ENCODE results near the gene CCDC188.

The CCDC188 gene

DNA sequence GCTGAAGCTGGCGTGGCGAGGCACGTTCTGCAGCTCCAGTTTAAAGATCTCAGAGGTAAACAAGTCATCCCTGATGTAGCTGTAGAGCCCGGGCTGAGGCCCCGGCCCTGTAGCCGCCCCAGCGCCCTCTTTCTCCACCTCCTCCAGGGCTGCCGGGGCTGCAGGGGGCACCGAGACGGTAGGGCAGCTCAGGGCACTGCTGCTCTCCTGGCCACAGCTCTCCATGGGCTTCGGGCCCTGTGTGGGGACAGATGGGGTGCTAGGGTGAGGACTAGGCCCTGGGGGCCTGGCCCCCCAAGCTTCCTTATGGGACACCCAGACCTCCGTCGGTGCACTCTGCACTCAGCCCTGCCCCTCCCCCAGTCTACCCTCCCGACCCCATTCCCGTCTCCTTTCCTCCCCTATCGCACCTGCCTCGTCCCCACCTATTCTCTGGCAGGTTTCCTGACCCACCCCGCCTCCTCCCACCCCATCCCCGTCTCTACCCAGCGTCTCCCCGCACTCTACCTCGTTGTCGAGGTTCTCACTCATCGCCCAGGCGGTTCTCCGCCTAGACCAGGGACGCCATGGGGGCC lies 34.4 kb downstream of the CCDC188 start:
- DNase-seq, result no peak

GRCh38 chr22:20115691-20116375 lies 35.0 kb downstream of the CCDC188 start, which contains the start of gene RANBP1:
TSS of gene RANBP1 (plus strand) at chr22:20116104. CDS start at chr22:20116185, 81 bp downstream.
- no peak for DNase-seq

GRCh38 chr22:20114506-20115475 lies 36.1 kb downstream of the CCDC188 start:
- DNase-seq, result no peak

DNA sequence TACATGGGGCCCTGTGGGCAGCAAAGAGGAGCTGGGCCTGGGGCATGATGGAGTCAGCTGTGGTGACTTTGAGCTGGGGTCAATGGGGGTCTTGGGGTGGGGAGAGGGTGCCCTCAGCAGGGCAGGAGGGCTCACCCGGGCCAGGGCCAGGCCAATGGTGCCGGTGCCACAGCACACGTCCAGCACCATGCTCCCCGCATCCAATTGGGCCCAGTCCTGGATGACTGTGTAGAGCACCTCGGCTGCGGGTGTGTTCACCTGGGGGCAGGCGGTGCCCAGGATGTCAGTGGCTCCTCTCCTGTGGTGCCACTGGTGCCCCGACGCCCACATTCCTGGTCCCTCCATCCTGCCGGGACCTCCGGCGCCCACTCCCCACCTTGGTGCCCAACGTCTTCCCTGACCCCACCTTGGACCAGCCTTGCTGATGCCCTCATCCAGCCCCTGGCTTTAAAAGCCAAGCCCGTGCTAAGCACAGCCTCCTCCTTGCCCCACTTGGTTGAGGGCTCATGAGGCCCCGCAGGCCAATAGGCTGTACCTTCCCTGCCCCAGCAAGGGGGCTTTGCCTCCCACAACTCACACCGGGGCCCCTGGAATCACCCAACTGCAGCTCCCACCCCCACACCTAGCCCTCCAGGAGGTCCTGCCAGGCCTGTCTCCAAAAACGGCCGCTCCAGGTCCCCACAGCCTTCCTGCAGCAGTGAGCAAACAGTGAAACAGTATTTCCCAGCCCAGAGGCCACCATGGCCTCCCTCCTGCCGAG lies 37.1 kb downstream of the CCDC188 start:
- DNase-seq, result no peak

GRCh38 chr22:20112623-20113511 lies 38.0 kb downstream of the CCDC188 start:
- no peak for DNase-seq

DNA sequence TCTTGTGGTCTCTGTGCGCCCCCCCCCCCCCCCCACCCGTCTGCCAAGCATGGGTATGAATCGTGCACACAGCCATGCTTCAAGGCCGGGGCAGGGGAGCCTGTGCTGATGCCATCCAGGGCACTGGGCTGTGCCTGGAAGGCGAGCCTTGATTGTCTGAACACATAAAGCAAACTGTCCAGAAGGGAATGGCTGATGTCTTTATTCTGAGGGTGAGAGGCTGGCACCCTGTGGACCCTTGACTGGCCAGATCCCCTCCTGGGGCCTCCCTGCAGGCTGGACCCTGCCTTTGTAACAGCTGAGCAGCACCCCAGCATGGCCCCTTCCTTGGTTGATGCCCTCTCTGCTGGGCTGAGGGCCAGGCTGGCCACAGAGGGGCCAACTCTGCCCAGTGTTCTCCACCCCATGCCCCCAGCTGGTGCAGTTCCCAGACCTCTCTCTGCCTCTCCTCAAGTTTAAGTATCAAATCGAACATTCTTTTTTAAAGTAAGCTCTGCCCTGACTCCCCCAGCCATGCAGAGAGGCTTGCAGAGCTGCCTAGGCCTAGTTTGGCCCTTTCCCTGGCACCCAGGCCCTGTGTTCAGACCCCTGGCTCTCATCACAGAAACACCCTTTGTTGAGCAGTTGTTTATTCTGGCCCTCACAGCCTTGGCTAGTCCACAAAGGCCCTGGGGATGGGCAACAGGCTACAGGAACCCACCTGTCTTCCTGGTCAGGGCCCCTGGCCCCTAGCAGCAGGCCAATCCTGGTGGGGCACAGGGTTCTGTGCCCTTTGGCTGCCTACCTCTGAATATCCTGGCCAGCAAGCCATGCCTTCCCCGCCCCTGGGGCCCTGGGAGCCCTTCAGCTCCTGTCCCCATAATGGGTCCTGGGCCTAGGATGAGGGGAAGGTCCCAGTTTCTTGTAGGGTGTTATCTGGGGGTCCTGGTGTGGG lies 38.9 kb downstream of the CCDC188 start:
- no peak for DNase-seq

- DNase-seq, result peak; percentile 86
Measured at GRCh38 chr22:20111045-20111688, 39.7 kb downstream of the CCDC188 start.

DNA sequence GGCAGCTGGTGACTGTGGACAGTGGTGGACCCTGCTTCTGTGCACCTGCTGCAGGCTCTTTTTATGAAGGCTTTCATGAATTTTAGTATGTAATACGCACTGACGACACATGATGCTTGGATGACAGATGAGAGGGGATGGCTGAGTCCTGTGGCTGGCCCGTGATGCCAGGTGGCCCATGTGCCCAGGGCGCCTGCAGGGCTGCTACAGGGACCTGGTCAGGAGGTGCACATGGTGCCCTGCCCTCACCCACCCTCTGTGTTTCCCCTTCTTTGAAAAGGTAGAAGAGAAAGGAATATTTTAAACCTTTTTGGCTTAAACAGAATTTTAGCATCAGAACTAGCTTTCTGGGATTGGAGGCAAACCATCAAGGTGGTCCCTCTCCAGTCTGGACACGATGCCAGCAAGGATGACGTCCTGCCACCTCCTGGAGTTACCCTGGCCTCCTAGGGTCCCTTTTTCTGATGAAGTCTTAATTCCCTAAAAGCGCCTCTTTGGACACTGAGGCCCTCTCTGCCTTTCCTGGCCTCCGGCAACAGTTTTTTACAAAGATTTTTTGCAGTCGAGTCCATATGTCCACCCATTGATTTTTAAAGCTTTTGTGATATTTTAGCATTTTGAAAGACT lies 40.4 kb downstream of the CCDC188 start:
- no peak for DNase-seq

DNA sequence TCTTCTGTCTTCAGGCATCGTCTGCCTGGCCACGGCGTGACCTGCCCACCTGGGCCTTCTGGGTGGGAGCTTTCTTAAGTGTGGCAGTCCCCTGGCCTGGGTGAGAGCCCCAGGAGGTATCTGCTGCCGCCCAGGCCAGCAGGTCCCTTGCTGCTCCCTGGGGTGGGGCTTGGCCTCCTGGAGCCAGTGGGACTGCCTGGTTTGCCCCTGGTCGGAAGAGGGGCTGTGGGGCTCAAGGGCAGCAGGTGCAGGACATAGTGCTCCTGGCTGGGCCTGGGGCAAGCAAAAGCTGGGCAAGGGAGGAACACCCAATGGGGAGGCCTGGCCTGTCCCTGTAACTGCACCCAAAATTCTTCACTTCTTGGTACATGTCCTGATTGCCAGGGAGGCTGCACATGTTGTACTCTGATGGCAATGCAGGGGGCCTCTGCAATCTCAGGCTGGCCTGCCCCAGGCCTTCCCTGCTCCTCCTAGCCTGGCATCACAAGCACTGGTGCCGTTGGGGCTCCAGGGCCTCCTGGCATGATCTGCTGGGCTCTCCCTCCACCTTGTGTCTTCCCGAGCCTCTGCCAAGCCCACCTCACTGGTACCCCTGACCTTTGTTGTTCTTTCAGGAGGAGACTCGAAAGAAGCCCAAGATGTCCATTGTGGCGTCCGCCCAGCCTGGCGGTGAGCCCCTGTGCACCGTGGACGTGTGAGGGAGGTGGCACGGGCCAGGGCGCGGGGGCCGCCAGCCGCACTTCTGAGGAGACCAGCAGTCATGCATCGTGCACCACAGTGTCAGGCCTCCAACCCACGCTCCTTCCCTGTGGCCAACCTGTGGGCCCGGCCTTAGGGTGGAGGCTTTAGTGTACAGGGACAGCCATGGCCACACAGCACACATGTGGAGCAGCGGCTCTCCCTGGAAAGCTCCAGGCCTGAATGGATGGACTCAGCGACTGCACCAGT lies 41.2 kb downstream of the CCDC188 start:
- DNase-seq, result no peak

DNA sequence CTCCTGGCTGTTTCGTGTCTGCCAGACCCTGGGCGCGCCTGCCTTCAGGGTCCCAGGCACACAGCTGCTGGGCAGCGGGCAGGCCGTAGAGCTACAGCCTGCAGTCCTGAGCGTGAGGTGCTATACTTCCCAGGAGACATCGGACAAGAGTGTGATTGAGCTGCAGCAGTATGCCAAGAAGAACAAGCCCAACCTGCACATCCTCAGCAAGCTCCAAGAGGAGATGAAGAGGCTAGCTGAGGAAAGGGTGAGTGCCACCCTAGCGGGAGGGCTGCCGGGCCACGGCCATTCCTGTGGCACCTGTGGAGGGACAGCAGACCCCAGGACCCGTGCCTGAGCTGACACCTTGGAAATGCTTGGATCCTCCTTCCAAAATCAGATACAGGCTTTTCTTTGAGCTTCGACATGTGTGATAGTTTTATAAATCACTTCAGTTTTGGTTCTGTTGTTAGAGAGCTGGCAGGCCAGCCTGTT lies 42.1 kb downstream of the CCDC188 start:
- no peak for DNase-seq

DNA sequence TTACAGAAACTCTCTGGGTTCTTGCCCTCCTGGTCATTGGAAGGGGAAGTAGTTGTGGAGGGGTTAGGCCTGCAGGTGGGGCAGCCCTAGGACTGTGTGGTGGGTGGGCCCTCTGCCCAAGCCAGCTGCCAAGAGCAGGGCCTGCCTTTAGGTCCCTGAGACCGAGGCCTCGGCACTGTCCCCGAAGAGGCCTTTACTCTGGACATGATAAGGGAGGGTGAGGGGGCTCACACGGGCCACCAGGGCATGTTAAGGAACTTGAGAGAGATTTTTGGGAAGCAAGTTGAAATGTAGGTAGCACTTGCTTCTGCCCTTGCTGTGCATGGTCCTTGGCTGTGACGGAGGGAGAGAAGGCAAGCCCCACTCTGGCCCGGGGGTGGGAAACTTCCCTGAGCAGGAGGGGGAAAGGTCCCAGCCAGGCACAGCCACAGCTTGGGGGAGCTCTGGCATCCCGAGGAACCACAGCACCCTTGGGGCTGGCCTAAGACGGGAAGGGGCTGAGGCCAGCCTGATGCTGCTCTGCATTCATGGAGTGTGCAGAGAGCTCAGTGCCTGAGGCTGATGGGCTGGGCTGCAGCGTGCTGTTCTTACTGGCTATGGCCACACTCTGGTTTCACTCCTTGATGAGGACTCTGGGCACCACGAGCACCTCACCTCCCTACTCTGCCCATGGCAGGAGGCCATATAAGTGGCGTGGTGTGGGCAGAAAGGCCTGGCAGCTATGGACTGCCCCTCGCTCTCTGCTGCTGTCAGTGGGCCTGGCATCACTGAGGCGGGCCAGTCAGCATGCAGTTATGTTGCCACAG lies 42.7 kb downstream of the CCDC188 start:
- DNase-seq, result no peak

GRCh38 chr22:20107471-20107901 lies 43.4 kb downstream of the CCDC188 start:
- no peak for DNase-seq

DNA sequence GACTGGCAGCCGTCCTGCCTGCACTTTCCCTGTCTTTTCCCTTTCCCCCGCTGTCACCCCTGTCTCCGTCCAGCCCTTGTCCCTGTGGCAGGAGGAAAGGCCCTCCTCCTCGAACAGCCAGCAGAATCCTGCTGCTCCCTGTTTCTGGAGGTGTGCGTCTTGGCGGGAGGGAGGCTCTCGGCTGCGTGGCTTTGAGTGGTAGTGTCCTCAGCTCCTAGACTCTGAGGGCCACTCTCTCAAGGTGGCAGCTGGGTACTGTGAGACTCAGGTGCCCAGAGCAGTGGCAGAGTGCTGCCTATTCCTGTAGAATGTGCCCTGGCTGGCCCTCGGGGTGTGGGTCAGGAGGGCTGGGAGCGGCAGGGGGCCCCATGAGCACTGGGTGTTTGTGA lies 44.0 kb downstream of the CCDC188 start:
- no peak for DNase-seq

DNA sequence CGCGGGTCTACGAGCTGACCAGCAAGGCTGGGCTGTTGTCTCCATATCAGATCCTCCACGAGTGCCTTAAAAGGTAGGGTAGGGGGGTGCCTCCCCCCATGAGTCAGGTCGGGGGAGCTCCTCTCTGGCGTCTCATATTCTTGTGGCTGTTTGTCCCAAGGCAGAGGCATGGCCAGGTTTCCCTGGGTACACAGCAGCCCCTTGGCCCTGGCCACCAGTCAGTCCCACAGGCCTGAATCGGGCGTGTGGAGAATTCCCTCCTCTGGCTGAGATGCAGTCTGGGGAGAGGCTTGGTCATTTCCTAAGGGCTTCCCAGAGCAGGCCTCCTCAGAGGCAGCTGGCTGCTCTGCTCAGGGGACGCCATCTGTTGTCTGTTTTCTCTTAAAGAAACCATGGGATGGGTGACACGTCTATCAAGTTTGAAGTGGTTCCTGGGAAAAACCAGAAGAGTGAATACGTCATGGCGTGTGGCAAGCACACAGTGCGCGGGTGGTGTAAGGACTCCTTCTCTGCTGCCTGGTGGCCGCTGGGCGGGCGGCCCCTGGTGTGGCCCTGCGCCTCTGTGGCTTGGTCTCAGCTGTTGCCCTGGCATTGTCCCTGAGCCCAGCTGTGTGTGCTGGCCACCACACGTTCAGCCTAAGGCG lies 44.5 kb downstream of the CCDC188 start:
- DNase-seq, result no peak

DNA sequence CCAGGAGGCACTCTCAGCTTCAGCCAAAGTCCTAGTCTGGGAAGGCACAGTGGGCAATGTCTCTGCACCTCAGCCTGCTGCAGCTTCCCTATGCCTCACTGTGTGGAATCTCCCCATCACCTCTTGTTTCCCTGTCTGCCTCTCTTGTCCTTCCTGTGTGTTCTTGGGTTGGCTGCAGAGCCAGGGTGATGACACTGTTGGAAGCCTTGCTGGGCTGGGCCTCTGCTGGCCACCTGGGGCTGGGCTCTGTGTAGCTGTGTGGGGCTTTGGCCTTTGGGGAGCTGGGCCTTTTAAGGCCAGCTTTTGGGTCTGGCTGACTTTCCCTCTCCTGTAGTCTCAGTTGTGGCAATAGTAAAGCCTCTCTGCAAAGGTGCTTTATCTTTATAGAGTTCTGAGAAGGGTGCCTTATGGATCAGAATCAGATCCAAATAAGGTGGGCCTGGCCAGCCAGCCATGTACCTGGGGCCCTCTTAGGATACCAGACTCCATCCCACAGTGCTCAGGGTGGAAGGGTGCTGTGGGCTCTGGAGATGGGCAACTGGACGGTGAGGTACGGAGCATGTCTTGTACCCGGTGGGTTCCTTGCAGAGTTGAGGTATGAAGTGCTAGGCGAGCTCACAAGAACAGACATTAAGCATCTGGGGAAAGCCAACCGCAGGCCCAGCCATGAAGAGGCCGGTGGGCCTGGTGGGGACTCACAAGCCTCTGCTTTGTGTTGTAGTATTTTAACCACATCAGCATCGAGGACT lies 45.2 kb downstream of the CCDC188 start:
- no peak for DNase-seq

DNA sequence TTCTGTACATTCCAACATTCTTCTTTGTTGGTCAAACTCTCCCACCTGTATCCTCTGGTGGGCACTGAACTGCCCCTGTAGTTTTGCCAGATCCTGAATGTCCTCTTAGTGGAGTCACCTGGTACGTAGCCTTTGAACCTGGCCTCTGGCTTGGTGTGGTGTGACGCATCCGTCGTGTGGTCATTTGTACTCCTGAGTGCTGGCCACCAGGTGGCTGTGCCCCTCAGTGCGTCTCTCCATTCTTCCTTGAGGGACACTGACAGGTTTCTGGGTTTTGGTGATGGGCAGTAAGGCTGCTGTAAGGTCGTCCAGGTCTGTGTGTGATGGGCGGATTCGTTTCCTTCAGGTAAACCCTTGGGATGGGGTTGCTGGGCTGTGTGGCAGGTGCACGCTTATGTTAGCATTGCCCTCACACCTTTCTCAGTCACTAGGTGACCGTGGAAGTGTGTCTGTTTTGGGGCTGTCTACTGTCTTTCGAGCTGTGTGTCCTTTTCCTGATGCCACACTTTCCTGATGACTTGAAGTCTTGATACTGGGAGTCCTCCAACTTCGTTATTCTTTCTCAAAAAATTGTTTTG lies 48.6 kb downstream of the CCDC188 start:
- no peak for DNase-seq
